NT2/D1 (cell line): ENCODE measurements around the gene ACTBL2.
"Not testable (repeated sequence)": the region's sequence is repeated elsewhere in the genome, so short reads cannot be mapped to it uniquely, and the experiment has no call there.

Experiments
- DNase-seq: peaks from one replicate; pipeline ENCODE4 v3.0.0-alpha.2; 2011; ENCODE audit warnings: low read depth, low spot score
- H3K27me3 ChIP-seq: 2 replicates; pipeline ENCODE4 v1.6.0; 2011; ENCODE audit warnings: mild to moderate bottlenecking; ENCODE audit not compliant: insufficient read length, insufficient read depth
- H3K36me3 ChIP-seq: 2 replicates; pipeline ENCODE4 v1.6.1; 2011; ENCODE audit warnings: mild to moderate bottlenecking, low read length, mixed read lengths; ENCODE audit not compliant: insufficient read depth, insufficient read length
- H3K4me1 ChIP-seq: 2 replicates; pipeline ENCODE4 v1.5.1; 2011; ENCODE audit not compliant: insufficient read depth, insufficient read length
- H3K4me3 ChIP-seq: 2 replicates; pipeline ENCODE4 v1.5.1; 2011; ENCODE audit warnings: low read depth; ENCODE audit not compliant: insufficient read length
- H3K9ac ChIP-seq: 2 replicates; pipeline ENCODE4 v1.6.0; 2011; ENCODE audit warnings: low read depth; ENCODE audit not compliant: insufficient read length
- H3K9me3 ChIP-seq: 2 replicates; pipeline ENCODE4 v1.5.1; 2011; ENCODE audit warnings: mild to moderate bottlenecking, low read length; ENCODE audit not compliant: insufficient read depth
- SUZ12 ChIP-seq: IDR thresholded peaks from 2 replicates; pipeline ENCODE4 v1.6.1; 2011; ENCODE audit not compliant: insufficient read length, insufficient read depth; ENCODE audit errors: extremely low read depth
- YY1 ChIP-seq: IDR thresholded peaks from 2 replicates; pipeline ENCODE4 v1.6.1; 2011; ENCODE audit not compliant: insufficient read length, insufficient read depth
- ZNF274 ChIP-seq: IDR thresholded peaks from 2 replicates; pipeline ENCODE4 v1.6.1; 2011; ENCODE audit warnings: mild to moderate bottlenecking, low read depth, low read length

The ACTBL2 gene

GRCh38 chr5:57482671-57483106 lies at the start of gene ACTBL2:
ACTBL2 (minus strand) TSS chr5:57482811; CDS start chr5:57482707, 104 bp downstream.
- no peak within 1 kb of the TSS for H3K4me3 ChIP-seq
- H3K4me1 ChIP-seq = no peaks in the 10 kb centered on the region
- DNase-seq = no peak
- no peaks in the 10 kb centered on the region for H3K9me3 ChIP-seq
- no peaks in the 10 kb centered on the region for H3K27me3 ChIP-seq
- TF ChIP-seq SUZ12 (no peak), ZNF274 (no peak)
- no peak within 1 kb of the TSS for H3K9ac ChIP-seq
- H3K36me3 ChIP-seq = no peaks in the 10 kb centered on the region

DNA sequence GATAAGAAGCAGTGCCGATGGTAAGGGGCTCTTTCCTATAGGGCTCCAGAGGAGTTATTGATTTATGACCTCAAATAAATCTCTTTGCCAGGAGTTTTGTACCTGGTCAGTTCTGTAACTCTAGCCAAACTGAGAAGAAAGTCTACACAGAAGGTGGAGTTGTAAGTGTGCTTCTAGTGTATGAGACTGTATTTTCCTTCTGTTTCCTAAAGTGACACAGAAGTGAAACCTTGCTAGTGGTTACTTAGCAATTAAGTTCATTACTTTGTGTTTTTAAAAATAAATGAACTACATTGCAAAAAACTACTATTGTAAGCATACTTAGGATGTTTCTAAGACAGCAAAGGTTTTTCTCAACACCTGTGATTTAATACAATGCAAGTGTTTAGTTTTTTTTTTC lies 48.7 kb upstream of the ACTBL2 start:
- Histone ChIP-seq H3K9ac (no peak overlapping the region), H3K4me3 (no peak overlapping the region), H3K4me1 (no peaks in the 10 kb centered on the region), H3K9me3 (no peaks in the 10 kb centered on the region), H3K27me3 (no peaks in the 10 kb centered on the region), H3K36me3 (no peaks in the 10 kb centered on the region)
- DNase-seq = no peak
- TF ChIP-seq ZNF274 (no peak), SUZ12 (no peak), YY1 (no peak)

DNA sequence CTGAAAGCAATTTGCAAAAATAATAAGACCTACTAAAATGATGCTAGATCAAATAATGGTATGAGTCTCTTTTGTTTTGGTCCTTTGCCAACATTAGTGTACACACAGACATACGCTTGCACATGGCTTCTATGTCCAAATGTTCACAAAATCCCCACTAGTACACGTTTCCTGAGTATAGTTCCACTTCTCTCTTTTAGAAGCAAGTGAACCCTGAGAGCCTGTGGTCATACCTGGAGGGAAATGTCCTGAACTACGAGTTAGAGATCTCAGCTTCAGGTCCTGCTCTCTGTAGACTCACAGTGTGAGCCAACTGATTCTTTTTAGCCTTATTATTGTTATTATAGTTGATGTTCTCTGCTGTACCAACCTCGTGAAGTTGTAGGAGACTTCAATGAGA lies 47.3 kb upstream of the ACTBL2 start:
- Histone ChIP-seq H3K4me1 (no peaks in the 10 kb centered on the region), H3K4me3 (no peak overlapping the region), H3K36me3 (no peaks in the 10 kb centered on the region), H3K9ac (no peak overlapping the region), H3K27me3 (no peaks in the 10 kb centered on the region), H3K9me3 (no peaks in the 10 kb centered on the region)
- TF ChIP-seq YY1 (no peak), SUZ12 (no peak), ZNF274 (no peak)
- DNase-seq = no peak

DNA sequence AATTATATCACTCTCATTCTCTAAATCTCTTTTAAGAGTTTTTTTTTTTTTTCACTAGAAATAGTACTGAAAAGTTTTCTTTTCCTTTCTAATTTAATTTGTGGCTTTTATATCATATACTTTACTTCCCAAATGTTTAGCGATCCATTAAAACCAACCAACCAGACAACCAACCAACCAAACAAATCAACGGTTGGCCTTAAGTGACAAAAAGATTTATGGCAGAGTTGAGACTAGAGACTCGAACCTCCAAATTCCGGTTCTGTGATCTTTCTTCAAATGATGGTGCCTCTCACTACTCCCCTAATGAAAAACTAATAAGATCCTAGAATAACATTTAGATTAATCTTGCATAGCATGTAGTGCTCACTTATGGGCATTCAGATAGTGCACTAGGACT lies 45.3 kb upstream of the ACTBL2 start:
- no peak for DNase-seq
- no peak overlapping the region for H3K4me3 ChIP-seq
- TF ChIP-seq SUZ12 (no peak), YY1 (no peak), ZNF274 (no peak)
- no peak overlapping the region for H3K9ac ChIP-seq
- H3K36me3 ChIP-seq = no peaks in the 10 kb centered on the region
- H3K4me1 ChIP-seq = no peaks in the 10 kb centered on the region
- no peaks in the 10 kb centered on the region for H3K27me3 ChIP-seq
- no peaks in the 10 kb centered on the region for H3K9me3 ChIP-seq

- no peaks in the 10 kb centered on the region; the same call in 1 of the 2 replicates for H3K9me3 ChIP-seq
- H3K4me1 ChIP-seq = no peaks in the 10 kb centered on the region
- TF ChIP-seq YY1 (no peak), ZNF274 (no peak), SUZ12 (no peak)
- H3K27me3 ChIP-seq = no peaks in the 10 kb centered on the region
- H3K36me3 ChIP-seq = no peaks in the 10 kb centered on the region
- H3K9ac ChIP-seq = no peak overlapping the region
- no peak overlapping the region for H3K4me3 ChIP-seq
- no peak for DNase-seq
These were observed 41.9 kb upstream of the ACTBL2 start for GRCh38 chr5:57524348-57525060.

- not testable (repeated sequence) for H3K4me1 ChIP-seq, H3K27me3 ChIP-seq, H3K4me3 ChIP-seq, DNase-seq, H3K9ac ChIP-seq, H3K9me3 ChIP-seq, H3K36me3 ChIP-seq
These were observed 39.9 kb upstream of the ACTBL2 start for GRCh38 chr5:57522477-57522876.

DNA sequence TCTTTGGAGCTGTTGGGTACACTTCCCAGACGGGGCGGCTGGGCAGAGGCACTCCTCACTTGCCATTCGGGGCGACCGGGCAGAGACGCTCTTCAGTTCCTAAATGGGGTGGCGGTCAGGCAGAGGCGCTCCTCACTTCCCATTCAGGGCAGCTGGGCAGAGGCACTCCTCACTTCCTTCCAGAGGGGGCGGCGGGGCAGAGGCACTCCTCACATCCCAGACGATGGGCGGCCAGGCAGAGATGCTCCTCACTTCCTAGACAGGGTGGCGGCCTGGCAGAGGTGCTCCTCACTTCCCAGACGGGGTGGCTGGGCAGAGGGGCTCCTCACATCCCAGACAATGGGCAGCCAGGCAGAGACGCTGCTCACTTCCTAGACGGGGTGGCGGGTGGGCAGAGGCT lies 35.8 kb upstream of the ACTBL2 start:
- not testable (repeated sequence) for H3K9ac ChIP-seq, H3K9me3 ChIP-seq, H3K36me3 ChIP-seq, H3K4me1 ChIP-seq, H3K4me3 ChIP-seq, DNase-seq, H3K27me3 ChIP-seq

- Histone ChIP-seq H3K36me3 (no peaks in the 10 kb centered on the region), H3K4me1 (no peaks in the 10 kb centered on the region)
These were observed 34.6 kb upstream of the ACTBL2 start for GRCh38 chr5:57517250-57517649.

More at GRCh38 chr5:57517250-57517649, 34.6 kb upstream of the ACTBL2 start:
- TF ChIP-seq ZNF274 (no peak), YY1 (no peak)
- Histone ChIP-seq H3K9me3 (no peaks in the 10 kb centered on the region; the same call in 1 of the 2 replicates), H3K27me3 (no peaks in the 10 kb centered on the region), H3K4me3 (no peak overlapping the region), H3K9ac (no peak overlapping the region)
- no peak for DNase-seq
